HG03139 (cell line): ENCODE measurements around the gene SCARF2.
"Not testable (repeated sequence)": the region's sequence is repeated elsewhere in the genome, so short reads cannot be mapped to it uniquely, and the experiment has no call there.

ENCODE experiments used
- ATAC-seq: cut with Tn5 transposase; IDR thresholded peaks from one replicate; pipeline ENCODE4 v1.9.1; 2021; ENCODE audit not compliant: unreplicated experiment

The SCARF2 gene

DNA sequence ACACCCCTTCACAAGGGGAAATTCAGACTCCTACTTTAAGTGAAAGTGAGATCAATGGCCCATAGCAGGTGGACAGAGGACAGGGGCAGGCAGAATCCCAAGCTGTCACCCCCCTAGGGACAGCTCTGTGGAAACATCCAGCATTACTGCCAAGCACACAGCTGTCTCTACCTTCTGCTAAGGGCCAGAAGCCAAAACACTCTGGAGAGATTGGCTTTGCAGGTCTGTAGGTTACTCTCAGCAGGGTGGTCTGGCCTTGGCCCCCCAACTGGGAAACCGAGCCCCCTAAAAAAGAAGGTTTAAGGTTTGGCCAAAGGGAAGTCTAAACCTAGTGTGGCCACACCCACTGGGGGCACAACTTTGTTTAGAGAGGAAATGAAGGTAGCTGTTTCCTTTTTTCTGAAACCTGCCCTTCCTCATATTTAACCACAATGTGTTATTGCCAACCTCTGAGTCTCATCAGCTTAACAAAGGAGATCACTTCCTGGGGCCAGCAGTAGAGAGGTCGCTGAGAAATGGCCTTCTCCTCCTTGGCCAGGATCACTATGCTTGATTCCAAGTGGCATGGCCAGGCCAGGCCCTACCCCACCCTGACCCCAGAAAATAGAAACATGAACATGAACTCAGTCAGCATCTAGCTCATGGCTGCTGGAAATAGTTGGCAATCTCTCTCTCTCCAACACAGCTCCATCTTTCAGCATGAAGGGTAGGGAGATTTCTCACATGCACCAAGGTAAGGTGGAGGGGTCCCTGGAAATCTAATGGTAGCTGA is 25.9 kb upstream of the SCARF2 start:
- no peak for ATAC-seq

DNA sequence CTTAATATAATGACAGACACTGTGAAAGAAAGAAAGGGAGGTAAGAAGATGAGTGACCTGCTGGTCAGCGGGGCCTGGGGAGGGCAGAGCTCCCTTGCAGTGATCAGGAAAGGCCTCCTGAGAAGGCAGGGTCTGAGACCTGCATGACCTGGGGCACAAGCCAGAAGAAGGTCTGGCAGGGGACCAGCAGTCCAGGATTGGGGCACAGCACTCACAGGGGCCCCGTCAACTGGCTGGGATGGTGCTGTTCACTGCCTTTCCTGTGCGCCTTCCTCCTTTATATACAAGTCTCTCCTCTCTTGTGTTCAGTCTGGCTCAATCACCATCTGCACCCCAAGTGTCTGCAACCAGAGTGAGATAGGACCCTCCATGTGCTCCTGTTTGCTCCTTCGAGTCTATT is 22.2 kb upstream of the SCARF2 start:
- ATAC-seq = no peak

DNA sequence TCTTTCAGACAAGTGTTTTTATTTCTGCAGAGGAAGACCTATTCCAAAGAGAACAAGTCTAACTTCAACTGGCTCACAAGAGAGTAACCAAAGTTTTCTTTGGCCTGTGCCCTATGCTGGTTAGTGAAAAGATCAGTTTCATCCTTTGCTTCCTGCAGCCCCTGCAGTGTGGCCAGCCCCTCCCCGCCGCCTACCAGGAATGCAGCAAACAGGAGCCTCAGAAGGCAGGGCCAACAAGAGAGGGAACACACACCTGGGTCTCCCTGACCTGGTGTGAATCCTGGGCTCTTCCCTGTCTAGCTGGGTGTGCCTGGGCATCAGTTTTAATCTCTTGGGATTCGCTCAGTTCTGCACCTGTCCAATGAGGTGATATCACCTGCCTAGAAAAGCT is 21.5 kb upstream of the SCARF2 start:
- ATAC-seq = no peak

DNA sequence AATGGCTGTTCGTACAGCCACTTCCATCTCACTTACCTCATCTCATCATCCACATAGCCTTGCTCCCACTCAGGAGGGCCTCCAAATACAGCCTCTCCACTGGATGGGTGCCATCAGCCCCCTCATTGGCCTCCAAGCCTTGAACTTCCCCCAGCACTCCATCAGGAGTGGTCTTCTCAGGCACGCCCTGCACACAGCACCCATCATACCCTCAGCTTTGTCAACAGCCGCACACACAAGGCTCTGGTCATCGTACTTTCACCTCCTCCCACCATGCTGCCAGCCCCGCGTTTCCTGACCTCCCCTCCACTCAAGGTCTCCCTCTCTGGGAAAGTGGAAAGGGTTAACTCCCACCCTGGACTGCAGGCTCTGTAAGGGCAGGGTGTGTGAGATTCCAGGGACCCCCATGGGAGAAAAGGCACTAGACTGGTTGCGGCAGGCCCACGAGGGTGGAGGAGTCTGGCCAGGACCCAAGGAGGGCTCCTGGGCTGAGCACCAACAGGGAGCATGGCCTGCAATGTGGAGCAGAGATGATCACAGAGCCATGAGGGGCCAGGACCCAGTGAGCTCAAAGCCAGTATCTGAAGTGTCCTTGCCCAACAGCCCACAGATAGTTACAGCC is 21.0 kb upstream of the SCARF2 start:
- no peak for ATAC-seq

DNA sequence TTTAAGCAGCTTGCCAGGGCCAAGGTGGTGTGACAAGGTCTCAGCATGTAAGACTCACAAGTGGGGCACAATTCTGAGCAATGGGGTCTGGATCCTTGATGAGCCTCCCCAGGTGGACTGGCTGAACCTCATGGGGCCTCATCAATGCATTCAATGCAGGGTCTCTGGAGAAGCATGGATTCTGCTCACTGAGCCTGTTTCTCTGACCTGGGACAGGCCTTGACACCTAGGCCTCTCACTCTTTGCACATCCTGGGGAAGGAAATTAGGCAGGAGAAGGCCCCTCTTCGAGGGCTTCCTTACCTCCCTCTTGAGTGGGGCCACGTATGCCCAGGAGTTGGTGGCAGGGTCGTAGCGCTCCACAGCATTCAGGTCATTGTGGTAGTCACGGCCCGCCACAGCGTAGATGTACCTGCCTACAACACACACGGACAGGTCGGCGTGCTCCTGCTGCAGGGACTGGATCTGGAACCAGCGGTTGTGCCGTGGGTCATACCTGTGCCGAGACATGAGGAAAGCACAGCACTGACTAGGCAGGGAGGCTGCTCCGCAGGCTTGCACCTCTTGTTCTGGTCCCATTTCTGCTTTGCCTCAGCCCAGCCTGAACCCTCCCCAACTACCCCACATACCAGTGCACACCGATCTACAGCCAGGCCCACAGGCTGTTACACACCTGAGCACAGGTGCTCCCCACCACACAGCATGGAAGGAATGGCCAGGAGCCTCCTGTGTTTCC is 20.0 kb upstream of the SCARF2 start:
- no peak for ATAC-seq

DNA sequence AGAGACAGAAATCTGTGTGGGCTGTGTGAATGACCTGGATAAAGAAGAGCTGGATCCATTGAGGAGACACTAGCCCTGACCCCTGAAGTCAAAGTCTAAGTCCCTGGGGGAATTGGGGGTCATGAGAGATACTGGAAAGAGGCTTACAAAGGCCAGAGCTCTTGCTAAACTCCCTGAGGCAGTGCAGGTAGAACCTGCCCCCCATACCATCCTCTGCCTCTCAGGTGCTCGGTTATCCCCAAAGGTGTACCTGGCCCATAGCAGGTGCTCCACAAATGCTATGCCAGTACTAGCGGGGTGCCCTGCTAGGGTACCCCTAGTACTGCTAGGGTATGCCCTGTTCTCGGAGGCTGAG is 19.1 kb upstream of the SCARF2 start:
- no peak for ATAC-seq

DNA sequence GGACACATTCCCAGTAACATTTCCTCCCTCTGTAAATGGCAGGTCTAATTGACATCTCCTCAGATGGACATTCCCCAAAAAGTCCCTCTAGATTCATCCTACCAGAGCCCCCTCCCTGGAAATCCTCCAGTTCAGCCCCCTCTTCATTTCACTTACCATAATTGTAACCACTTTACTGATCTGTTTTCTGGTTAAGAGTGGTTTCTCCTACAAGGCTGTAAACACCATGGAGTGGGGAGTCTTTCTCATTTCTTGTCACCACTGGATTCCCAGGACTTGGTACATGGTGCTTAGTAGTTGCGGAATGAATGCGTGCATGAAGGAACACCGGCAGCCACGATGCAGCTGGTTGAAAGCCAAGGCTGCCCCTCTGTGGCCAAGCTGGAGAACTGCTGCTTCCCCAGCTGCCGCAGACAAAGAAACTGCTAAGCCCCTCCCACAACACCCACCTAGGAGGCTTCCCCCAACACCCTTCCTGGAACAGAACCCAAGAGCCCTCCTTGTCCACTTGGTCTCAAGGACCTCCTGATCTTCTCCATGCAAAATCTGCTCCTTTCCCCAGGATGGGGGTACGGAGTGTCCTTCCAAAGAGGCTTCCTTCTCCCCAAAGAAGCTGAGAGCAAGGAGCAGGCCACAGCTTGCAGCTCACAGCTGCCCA is 18.6 kb upstream of the SCARF2 start:
- peak; percentile 58 for ATAC-seq

DNA sequence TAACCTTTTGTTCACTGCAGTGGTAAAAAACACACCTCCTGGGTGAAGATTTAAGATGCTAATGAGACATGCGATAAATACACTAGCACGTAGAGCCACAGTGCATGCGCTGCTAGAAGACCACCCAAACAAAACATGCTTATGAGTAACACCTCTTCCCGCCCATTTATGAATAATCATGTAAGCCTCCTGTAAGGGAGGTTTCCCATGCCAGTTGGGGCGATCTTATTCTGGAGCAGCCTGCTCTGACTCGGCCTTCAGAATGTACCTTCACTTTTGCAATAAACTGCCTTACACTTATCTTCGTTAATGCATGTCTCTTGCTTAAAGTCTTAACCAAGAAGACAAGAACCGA is 18.1 kb upstream of the SCARF2 start:
- ATAC-seq = no peak

DNA sequence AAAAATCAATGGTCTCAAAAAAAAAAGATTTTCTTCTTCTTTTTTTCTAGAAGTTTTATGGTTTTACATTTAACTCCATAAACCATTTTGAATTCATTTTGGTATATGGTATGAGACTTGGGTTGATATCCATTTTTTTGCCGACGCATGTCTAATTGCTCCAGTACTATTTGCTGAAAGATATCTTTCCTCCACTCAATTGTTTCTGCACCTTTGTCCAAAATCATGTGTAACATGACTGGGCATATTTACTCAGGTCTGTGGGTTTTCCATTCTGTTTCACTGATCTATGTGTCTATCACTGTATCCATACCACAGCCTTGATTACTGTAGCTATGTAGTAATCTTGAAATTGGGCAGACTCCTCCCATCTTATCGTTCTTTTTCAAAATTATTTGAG is 15.6 kb upstream of the SCARF2 start:
- ATAC-seq = no peak

DNA sequence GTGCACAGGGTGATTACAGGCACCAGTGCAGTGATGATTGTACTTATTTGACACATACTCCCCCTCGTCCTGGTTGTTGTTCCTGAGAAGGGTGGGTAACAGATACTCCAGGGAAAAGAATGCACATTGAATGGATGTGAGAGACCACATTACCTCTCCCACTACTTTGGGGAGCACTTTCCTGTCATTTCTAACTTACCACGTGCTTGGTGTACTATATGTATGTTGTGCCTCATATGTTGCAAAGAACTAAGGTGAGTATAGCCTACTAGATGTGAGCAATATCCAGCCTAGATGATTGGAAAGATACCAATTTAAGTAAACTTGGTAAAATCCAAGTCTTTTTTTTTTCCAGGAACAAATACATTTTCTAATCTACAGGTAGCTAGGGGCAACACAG is 14.3 kb upstream of the SCARF2 start:
- no peak for ATAC-seq

DNA sequence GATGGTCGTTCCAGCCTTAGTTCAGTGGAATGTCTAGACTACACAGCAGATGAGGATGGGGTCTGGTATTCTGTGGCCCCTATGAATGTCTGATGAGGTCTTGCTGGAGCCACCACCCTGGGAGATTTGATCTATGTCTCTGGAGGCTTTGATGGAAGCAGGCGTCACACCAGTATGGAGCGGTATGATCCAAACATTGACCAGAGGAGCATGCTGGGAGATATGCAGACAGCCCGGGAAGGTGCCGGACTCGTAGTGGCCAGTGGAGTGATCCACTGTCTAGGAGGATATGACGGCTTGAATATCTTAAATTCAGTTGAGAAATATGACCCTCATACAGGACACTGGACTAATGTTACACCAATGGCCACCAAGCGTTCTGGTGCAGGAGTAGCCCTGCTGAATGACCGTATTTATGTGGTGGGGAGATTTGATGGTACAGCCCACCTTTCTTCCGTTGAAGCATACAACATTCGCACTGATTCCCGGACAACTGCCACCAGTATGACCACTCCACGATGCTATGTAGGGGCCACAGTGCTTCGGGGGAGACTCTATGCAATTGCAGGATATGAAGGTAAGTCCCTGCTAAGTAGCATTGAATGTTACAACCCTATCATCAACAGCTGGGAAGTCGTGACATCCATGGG is 13.6 kb upstream of the SCARF2 start:
- not testable (repeated sequence) for ATAC-seq

DNA sequence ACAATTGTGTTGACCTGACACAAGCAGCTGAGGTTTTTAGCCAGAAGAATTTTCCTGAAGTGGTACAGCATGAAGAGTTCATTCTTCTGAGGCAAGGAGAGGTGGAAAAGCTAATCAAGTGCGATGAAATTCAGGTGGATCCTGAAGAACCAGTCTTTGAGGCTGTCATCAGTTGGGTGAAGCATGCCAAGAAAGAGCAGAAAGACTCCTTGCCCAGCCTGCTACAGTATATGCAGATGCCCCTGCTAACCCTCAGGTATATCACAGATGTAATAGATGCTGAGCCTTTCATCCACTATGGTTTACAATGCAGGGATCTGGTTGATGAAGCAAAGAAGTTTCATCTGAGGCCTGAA is 12.9 kb upstream of the SCARF2 start:
- no peak for ATAC-seq

DNA sequence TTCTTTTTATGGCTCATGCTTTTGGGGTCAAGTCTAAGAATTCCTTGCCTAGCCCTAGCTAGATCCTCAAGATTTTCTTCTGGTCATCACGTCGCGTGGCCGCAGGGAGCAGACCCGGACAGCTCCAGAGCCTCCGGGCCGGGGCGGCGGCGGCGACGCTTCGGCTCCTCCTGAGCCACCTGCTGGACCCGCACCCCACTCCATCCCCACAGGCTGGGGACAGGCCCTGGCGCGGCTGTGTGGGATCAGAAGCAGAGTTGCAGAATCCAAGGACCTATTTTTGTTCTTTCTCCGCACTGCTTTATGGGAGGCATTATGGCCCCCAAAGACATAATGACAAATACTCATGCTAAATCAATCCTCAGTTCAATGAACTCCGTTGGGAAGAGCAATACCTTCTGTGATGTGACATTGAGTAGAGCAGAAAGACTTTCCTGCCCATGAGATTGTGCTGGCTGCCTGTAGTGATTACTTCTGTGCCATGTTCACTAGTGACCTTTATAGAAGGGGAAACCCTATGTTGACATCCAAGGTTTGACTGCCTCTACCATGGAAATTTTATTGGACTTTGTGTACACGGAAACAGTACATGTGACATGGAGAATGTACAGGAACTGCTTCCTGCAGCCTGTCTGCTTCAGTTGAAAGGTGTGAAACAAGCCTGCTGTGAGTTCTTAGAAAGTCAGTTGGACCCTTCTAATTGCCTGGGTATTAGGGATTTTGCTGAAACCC is 12.4 kb upstream of the SCARF2 start:
- ATAC-seq = no peak

DNA sequence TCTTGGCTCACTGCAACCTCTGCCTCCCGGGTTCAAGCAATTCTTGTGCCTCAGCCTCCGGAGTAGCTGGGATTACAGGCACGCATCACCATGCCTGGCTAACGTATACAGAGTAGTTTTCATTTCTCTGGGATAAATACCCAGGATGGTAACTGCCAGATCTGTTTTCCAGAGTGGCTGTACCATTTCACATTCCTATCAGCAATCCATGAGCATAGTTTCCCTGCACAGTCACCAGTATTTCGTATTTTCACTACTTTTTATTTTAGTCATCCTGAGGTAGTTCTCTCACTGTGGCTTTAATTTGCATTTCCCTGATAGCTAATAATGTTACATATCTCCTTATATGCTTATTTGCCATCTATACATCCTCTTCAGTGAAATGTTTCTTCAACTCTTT is 11.0 kb upstream of the SCARF2 start:
- no peak for ATAC-seq

DNA sequence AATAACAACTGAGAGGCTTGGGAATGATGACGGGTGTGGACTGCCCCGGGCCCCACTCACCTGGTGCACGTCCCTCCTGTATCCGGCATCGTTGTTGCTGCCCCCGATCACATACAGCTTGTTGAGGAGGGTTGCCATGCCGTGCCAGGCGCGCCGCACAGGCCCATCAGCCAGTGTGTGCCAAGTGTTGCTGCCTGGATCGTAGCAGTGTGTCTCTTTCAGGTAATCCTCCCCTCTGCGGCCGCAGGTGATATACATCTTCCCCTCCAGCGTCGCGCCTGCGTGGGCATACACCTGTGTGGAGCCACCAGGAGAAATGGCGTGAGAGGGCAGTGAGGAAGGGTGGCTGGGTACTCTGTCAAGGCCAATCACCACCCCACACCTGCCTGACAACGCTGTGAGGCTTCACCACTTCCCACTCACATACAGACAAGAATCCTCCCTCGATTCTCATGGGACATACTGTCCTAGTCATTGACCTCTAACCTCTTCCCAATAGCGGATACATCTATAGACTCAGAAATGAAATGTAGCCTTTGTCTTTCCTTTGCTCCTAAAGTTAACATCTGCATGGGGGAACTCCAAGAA is 8.9 kb upstream of the SCARF2 start:
- ATAC-seq = no peak

DNA sequence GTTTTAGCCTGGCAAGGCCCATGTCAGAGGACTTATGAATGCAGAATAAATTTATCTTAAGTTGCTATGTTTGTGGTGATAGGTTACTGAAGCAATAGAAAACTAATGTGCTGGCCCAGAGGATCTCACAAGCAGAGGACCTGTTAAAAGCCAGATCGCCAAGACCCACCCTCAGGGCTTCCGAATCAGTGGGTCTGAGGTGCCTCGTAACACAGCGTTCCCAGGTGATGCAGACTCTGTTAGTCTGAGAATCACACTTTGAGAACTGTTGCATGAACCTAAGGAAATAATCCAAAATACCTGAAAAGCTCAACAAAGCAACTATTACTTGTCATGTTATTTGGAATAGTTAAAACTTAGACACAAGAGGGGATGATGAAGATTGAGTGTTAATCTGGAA is 6.7 kb upstream of the SCARF2 start:
- ATAC-seq = no peak

DNA sequence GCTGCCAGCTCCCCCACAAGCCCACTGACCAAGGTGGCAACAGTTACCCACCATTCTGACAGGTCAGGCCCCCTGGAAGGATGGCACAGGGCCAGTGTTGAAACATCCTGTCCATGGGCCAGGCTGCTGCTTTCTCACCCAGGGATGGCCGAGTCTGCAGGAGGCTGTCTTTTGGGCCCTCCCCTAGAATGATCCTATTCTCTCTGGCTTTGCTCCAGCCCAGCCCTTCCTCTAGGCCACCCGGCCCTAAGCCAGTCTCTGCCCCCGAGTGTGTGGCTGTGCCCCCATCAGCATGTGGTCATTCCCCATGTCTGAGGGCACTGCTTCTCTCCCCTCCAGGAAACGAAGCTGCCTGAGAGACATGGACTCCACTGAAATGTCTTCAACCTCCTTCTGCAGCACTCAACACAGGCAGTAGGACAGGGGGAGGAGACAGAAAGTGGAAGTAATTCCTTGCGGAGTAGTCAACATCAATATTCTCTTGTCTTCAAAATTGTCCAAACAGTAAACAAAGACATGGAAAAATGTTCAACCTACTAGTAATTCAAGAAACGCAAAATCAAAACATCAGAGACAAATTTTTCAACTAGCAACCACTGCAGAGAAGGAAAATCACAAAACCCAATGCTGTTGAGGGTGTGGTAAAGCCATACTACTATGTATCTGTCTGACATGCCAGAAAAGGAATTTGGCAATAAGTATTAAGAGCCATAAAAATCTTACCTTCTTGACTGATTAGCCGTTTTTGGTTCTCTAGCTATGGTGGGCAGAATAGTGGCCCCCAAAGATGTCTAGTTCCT is 5.1 kb upstream of the SCARF2 start:
- ATAC-seq = no peak

DNA sequence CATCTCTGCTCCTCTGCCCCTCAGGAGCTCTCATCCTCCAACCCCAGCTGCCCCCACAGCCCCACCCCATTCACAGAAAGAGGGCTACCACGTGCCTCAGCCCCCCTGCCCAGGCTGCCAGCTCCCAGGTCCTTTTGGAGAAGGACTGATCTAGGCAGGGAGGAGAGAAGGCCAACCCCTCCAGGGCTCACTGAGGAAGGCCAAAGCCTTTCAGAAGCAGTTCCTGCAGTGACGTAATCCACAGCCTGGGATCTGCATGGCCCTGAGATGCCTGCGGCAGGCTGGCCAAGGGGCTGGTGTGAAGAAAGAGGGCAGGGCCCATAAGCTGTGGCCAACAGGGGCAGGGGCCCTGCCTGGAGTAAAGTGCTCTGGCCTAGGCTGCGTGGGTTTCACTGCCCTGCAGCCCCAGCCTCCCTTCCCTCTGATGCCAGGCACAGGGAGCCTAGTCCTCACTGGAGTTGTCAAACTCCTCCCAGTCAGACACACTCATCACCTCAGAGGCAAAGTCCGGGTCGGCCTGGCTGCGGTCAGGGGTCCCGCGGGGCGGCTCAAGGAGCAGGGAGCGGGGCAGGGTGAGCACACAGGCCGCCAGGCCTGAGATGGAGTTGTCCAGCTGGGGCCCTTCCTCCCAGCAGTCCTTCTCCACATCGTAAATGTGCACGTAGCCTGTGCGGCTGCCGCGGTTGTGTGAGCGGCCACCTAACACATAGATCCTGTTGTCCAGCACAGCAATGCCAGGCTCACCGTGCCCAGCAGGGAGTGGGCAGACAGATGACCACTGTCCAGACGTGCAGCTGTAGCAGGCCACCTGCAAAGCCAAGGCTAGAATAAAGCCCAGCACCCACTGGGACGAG is 4.2 kb upstream of the SCARF2 start:
- no peak for ATAC-seq
